Measurements from ENCODE around the gene KMT2C. TPM values are rescaled to one million over a fixed set of nuclear protein-coding genes. Genes with fewer than 3 reads are reported as not detected.
"Not testable (repeated sequence)": the region's sequence is repeated elsewhere in the genome, so short reads cannot be mapped to it uniquely, and the experiment has no call there.

The KMT2C gene
- total RNA-seq, 1 donor, result 36.2 TPM

DNA sequence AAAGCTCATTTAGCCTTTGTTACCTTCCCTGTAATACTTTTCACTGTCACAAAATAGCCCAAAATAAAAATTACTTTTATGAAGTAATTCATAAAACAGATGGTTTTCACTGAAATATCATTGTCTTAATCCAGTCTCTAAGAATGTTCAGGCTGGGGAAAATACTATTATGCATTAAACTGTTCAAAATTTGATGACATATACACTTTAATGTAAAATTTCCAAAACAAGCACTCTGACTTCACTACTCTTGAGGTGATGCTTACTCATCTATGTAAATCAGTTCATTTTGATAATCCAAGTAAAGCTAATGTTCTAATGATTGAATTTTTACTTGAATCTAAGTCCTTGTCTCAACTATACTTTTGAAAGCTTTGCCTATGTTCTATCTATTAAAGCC is 127.9 kb downstream of the KMT2C start:
- peaks cover 20% of the 10 kb centered on the region for H3K36me3 ChIP-seq (ENCODE audit: insufficient read depth, low read length)
- no peaks in the 10 kb centered on the region for H4K20me1 ChIP-seq (ENCODE audit: insufficient read depth, low read length)
- no peak overlapping the region for H2AFZ ChIP-seq (ENCODE audit: low read length)
- H3K27ac ChIP-seq (ENCODE audit: low read depth, low read length), result no peak overlapping the region
- no peak overlapping the region for H3K4me2 ChIP-seq (ENCODE audit: insufficient read depth, low read length)
- H3K79me2 ChIP-seq (ENCODE audit: insufficient read depth, low read length), result no peaks in the 10 kb centered on the region
- H3K4me3 ChIP-seq (ENCODE audit: insufficient read depth, low read length), result no peak overlapping the region
- H3K9me3 ChIP-seq (ENCODE audit: low read depth, low read length), result no peaks in the 10 kb centered on the region
- DNase-seq (ENCODE audit: insufficient read length, low spot score, missing footprints), result no peak
- H3K27me3 ChIP-seq (ENCODE audit: insufficient read depth, low read length), result no peaks in the 10 kb centered on the region
- TF ChIP-seq, protein P1, sequence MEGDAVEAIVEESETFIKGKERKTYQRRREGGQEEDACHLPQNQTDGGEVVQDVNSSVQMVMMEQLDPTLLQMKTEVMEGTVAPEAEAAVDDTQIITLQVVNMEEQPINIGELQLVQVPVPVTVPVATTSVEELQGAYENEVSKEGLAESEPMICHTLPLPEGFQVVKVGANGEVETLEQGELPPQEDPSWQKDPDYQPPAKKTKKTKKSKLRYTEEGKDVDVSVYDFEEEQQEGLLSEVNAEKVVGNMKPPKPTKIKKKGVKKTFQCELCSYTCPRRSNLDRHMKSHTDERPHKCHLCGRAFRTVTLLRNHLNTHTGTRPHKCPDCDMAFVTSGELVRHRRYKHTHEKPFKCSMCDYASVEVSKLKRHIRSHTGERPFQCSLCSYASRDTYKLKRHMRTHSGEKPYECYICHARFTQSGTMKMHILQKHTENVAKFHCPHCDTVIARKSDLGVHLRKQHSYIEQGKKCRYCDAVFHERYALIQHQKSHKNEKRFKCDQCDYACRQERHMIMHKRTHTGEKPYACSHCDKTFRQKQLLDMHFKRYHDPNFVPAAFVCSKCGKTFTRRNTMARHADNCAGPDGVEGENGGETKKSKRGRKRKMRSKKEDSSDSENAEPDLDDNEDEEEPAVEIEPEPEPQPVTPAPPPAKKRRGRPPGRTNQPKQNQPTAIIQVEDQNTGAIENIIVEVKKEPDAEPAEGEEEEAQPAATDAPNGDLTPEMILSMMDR (IDR thresholded peaks at IDR 0.05; ENCODE audit: extremely low read depth, low read depth, low read length), result no peak
- H3K4me1 ChIP-seq (ENCODE audit: insufficient read depth, low read length), result no peaks in the 10 kb centered on the region

DNA sequence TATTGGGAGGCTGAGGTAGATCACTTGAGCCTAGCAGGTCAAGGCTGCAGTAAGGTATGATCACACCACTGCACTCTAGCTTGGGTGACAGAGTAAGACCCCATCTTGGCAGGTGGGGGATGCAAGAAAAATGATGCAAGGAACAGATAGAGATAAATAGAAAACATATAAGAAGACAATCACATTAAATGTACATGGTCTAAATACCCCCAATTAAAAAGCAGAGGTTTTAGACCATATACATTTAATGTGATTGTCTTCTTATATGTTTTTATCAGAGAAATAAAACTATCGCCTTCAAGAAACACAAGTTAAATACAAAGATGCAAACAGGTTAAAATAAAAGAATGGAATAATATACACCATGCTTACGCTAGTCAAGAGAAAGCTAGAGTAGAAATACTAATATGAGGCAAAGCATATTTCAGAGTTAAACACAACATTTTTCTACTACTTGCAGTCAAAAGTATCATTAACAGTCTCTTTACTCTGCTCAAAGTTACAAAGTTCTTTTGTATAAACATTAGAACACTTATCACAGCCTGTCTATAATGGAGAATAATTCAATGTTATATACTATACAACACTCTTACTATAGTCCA is 136.2 kb downstream of the KMT2C start:
- H3K36me3 ChIP-seq (ENCODE audit: insufficient read depth, low read length); H3K4me2 ChIP-seq (ENCODE audit: insufficient read depth, low read length); H4K20me1 ChIP-seq (ENCODE audit: insufficient read depth, low read length); H3K27ac ChIP-seq (ENCODE audit: low read depth, low read length); H3K9me3 ChIP-seq (ENCODE audit: low read depth, low read length); H3K27me3 ChIP-seq (ENCODE audit: insufficient read depth, low read length); H2AFZ ChIP-seq (ENCODE audit: low read length); H3K4me3 ChIP-seq (ENCODE audit: insufficient read depth, low read length); DNase-seq (ENCODE audit: insufficient read length, low spot score, missing footprints); H3K79me2 ChIP-seq (ENCODE audit: insufficient read depth, low read length); H3K4me1 ChIP-seq (ENCODE audit: insufficient read depth, low read length): not testable (repeated sequence)

DNA sequence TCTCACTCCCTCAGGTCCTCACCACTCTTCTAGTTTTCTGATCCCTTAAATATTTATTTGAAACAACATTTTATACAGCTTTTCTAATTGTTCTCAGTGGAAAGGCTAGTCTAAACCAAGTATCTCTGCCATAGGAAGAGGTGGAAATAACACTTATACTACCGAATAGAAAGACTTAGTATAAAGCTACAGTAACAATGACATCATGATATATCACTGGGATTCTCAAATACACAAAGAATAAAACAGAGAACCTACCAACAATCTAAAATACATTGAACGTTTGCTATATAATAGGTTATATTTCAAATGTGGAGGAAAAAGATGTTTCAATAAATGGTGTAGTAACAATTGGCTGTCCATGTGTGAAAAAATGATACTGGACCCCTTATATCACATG is 142.9 kb downstream of the KMT2C start:
- H3K4me1 ChIP-seq (ENCODE audit: insufficient read depth, low read length), result peaks cover 7% of the 10 kb centered on the region
- no peak overlapping the region for H3K4me2 ChIP-seq (ENCODE audit: insufficient read depth, low read length)
- no peaks in the 10 kb centered on the region for H3K79me2 ChIP-seq (ENCODE audit: insufficient read depth, low read length)
- H3K27me3 ChIP-seq (ENCODE audit: insufficient read depth, low read length), result no peaks in the 10 kb centered on the region
- H2AFZ ChIP-seq (ENCODE audit: low read length), result no peak overlapping the region
- no peaks in the 10 kb centered on the region for H3K36me3 ChIP-seq (ENCODE audit: insufficient read depth, low read length)
- no peak overlapping the region for H3K27ac ChIP-seq (ENCODE audit: low read depth, low read length)
- H4K20me1 ChIP-seq (ENCODE audit: insufficient read depth, low read length), result no peaks in the 10 kb centered on the region
- TF ChIP-seq, protein P1 (IDR thresholded peaks at IDR 0.05; ENCODE audit: extremely low read depth, low read depth, low read length), result no peak
- no peaks in the 10 kb centered on the region for H3K9me3 ChIP-seq (ENCODE audit: low read depth, low read length)
- DNase-seq (ENCODE audit: insufficient read length, low spot score, missing footprints), result no peak
- H3K4me3 ChIP-seq (ENCODE audit: insufficient read depth, low read length), result no peak overlapping the region

DNA sequence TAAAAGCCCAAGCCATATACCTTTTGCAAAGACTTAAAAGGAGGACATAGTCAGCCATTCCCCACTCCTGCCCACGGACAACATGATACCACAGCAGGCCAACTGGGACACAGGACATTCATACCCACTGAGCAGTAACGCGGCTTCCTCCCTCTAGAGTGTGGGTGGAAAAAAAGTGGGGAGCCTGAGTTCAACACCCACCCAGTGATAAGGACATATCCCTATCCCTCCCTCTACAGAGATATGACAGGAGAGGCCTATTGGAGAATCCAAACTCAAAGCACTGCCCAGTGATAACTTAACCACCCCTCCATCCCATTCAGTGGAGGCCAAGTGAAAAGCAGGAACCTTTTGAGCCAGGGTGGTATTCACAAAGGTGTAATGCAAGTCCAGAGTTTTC is 148.8 kb downstream of the KMT2C start:
- not testable (repeated sequence) for DNase-seq (ENCODE audit: insufficient read length, low spot score, missing footprints); H3K36me3 ChIP-seq (ENCODE audit: insufficient read depth, low read length); H3K27ac ChIP-seq (ENCODE audit: low read depth, low read length)

DNA sequence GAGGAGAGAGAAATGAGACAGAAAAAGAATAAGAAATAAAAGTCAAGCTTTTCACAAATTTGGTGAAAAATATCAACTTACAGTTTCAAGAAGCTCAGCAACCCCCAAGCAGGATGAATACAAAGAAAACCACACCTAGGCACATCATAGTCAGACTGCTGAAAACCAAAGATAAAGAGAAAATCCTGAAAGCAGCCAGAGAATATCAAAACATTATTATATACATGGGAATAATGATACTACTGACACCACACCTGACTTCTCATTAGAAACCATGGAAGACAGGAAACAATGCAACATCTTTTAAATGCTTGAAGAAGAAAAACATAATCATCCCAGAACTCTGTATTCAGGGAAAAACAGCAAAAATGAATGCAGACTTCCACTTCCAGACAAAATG is 149.6 kb downstream of the KMT2C start:
- not testable (repeated sequence) for H3K4me2 ChIP-seq (ENCODE audit: insufficient read depth, low read length); H3K9me3 ChIP-seq (ENCODE audit: low read depth, low read length); H2AFZ ChIP-seq (ENCODE audit: low read length); H3K4me3 ChIP-seq (ENCODE audit: insufficient read depth, low read length); H3K36me3 ChIP-seq (ENCODE audit: insufficient read depth, low read length); DNase-seq (ENCODE audit: insufficient read length, low spot score, missing footprints); H3K27me3 ChIP-seq (ENCODE audit: insufficient read depth, low read length); H4K20me1 ChIP-seq (ENCODE audit: insufficient read depth, low read length); H3K27ac ChIP-seq (ENCODE audit: low read depth, low read length); H3K4me1 ChIP-seq (ENCODE audit: insufficient read depth, low read length); H3K79me2 ChIP-seq (ENCODE audit: insufficient read depth, low read length)

More for the DNA sequence above, 148.8 kb downstream of the KMT2C start:
- H3K9me3 ChIP-seq (ENCODE audit: low read depth, low read length); H3K4me2 ChIP-seq (ENCODE audit: insufficient read depth, low read length); H3K4me1 ChIP-seq (ENCODE audit: insufficient read depth, low read length); H3K27me3 ChIP-seq (ENCODE audit: insufficient read depth, low read length); H2AFZ ChIP-seq (ENCODE audit: low read length); H3K79me2 ChIP-seq (ENCODE audit: insufficient read depth, low read length); H4K20me1 ChIP-seq (ENCODE audit: insufficient read depth, low read length); H3K4me3 ChIP-seq (ENCODE audit: insufficient read depth, low read length): not testable (repeated sequence)

DNA sequence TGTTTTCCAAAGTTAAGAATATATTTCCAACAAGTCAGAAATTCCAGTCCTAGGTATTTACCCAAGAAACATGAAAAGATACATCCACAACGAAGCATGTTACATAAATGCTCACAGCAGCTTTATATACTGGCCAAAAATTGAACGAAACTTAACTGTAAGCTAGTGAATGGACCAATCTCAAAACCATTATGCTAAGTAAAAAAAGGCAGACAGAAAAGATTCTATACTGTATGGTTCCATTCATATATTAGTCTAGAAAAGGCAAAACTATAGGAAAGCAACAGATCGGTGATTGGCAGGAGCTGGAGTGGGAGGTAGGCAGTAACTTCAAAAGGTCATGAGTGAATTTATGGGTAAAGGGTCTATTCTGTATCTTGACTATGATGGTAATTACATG is 150.8 kb downstream of the KMT2C start:
- not testable (repeated sequence) for H3K79me2 ChIP-seq (ENCODE audit: insufficient read depth, low read length); H3K4me1 ChIP-seq (ENCODE audit: insufficient read depth, low read length); H3K4me3 ChIP-seq (ENCODE audit: insufficient read depth, low read length); H3K27ac ChIP-seq (ENCODE audit: low read depth, low read length); DNase-seq (ENCODE audit: insufficient read length, low spot score, missing footprints); H3K36me3 ChIP-seq (ENCODE audit: insufficient read depth, low read length); H3K27me3 ChIP-seq (ENCODE audit: insufficient read depth, low read length); H3K9me3 ChIP-seq (ENCODE audit: low read depth, low read length); H3K4me2 ChIP-seq (ENCODE audit: insufficient read depth, low read length); H4K20me1 ChIP-seq (ENCODE audit: insufficient read depth, low read length); H2AFZ ChIP-seq (ENCODE audit: low read length)

DNA sequence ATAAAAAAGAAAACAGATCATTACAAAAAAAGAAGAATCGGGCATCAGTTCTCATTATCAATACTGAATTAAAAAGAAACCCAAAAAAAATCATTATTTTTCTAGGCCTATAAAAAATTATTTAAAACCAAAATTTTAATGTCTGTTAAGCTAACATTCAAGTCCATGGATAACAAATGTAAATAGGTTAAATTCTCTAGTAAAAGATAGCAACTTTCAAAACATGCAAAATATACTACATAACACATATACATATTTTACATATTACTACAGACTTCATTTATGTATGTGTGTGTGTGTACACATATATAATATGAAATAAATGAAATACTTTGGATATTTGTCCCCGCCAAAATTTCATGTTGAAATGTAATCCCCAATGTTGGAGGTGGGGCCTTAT is 158.1 kb downstream of the KMT2C start:
- not testable (repeated sequence) for H3K79me2 ChIP-seq (ENCODE audit: insufficient read depth, low read length); DNase-seq (ENCODE audit: insufficient read length, low spot score, missing footprints); H3K36me3 ChIP-seq (ENCODE audit: insufficient read depth, low read length); H3K4me3 ChIP-seq (ENCODE audit: insufficient read depth, low read length); H3K27ac ChIP-seq (ENCODE audit: low read depth, low read length); H3K27me3 ChIP-seq (ENCODE audit: insufficient read depth, low read length); H3K4me1 ChIP-seq (ENCODE audit: insufficient read depth, low read length); H3K9me3 ChIP-seq (ENCODE audit: low read depth, low read length); H4K20me1 ChIP-seq (ENCODE audit: insufficient read depth, low read length); H2AFZ ChIP-seq (ENCODE audit: low read length); H3K4me2 ChIP-seq (ENCODE audit: insufficient read depth, low read length)

DNA sequence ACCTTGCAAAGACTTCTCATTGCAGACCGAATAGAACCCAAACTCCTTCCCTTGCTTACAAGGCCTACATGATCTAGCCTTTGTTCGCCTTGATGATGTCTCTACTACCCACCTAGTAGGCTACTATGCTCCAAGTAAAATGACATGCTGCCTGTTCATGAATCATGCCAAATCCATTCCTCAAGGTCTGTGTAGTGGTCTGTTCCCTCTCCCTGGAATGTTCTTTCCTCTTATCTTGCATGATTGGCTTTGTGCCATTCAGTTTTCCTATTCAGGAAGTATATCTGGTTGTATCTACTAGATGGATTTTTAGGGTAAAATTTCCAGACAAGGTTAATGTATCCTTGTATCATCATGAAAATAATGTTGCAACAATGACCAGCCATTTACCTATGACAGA is 165.4 kb downstream of the KMT2C start:
- not testable (repeated sequence) for H3K36me3 ChIP-seq (ENCODE audit: insufficient read depth, low read length); H3K79me2 ChIP-seq (ENCODE audit: insufficient read depth, low read length); H3K4me2 ChIP-seq (ENCODE audit: insufficient read depth, low read length); H3K4me1 ChIP-seq (ENCODE audit: insufficient read depth, low read length); DNase-seq (ENCODE audit: insufficient read length, low spot score, missing footprints); H4K20me1 ChIP-seq (ENCODE audit: insufficient read depth, low read length); H3K9me3 ChIP-seq (ENCODE audit: low read depth, low read length); H2AFZ ChIP-seq (ENCODE audit: low read length); H3K27ac ChIP-seq (ENCODE audit: low read depth, low read length); H3K4me3 ChIP-seq (ENCODE audit: insufficient read depth, low read length); H3K27me3 ChIP-seq (ENCODE audit: insufficient read depth, low read length)
